Ovary (tissue), 3 donors: Measurements from ENCODE around the gene SMARCB1.

Source experiments
- POLR2A ChIP-seq: fragments of 450-650 bp; IDR thresholded peaks from one replicate; pipeline ENCODE4 v1.6.1; 2017; ENCODE audit warnings: antibody characterized with exemption, mild to moderate bottlenecking, moderate library complexity
- TF ChIP-seq, protein P1 (sequence below), 3 donors: fragments of 450-650 bp in 2 of 3; fragments of 200-600 bp in 1 of 3; IDR thresholded peaks; one replicate each; pipeline versions ENCODE4 v1.5.1 to v1.8.0; 2016 to 2022; ENCODE audit warnings: antibody characterized with exemption in 3 of 3, mild to moderate bottlenecking in 1 of 3
- donor health status: DM: no; HTN: no; CAD: no.

DNA sequence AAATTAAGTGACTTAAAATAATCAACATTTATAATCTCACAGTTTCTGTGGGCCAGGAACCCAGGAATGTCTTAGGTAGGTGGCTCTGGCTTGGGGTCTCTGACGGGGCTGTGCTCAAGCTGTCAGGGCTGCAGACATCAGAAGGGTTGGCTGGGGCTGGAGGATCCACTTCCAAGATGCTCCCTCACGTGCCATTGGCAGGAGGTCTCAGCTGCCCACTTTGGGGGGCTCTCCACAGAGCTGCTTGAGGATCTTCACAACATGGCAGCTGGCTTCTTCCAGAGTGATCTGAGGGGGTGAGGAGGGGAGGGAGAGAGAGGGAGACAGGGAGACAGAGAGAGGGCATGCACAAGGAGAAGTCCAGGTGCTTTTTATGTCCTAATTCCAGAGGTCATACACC lies 89.0 kb downstream of the SMARCB1 start:
- TF ChIP-seq, protein P1, sequence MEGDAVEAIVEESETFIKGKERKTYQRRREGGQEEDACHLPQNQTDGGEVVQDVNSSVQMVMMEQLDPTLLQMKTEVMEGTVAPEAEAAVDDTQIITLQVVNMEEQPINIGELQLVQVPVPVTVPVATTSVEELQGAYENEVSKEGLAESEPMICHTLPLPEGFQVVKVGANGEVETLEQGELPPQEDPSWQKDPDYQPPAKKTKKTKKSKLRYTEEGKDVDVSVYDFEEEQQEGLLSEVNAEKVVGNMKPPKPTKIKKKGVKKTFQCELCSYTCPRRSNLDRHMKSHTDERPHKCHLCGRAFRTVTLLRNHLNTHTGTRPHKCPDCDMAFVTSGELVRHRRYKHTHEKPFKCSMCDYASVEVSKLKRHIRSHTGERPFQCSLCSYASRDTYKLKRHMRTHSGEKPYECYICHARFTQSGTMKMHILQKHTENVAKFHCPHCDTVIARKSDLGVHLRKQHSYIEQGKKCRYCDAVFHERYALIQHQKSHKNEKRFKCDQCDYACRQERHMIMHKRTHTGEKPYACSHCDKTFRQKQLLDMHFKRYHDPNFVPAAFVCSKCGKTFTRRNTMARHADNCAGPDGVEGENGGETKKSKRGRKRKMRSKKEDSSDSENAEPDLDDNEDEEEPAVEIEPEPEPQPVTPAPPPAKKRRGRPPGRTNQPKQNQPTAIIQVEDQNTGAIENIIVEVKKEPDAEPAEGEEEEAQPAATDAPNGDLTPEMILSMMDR (IDR thresholded peaks at IDR 0.05): no peak
- no peak for TF ChIP-seq POLR2A
